ENCODE measurements around the gene TANGO6.
"Not testable (repeated sequence)": the region's sequence is repeated elsewhere in the genome, so short reads cannot be mapped to it uniquely, and the experiment has no call there.

TANGO6 gene

GRCh38 chr16:68960910-68961309, 117.6 kb downstream of the TANGO6 start:
- no peak for DNase-seq (ENCODE audit: low spot score)
- FAIRE-seq = no peak

- FAIRE-seq (no peak), DNase-seq (ENCODE audit: low spot score) (no peak)
These were observed 118.6 kb downstream of the TANGO6 start for GRCh38 chr16:68961778-68962402.

GRCh38 chr16:68969338-68969737, 126.0 kb downstream of the TANGO6 start:
- no peak for FAIRE-seq
- DNase-seq (ENCODE audit: low spot score) = no peak

- FAIRE-seq = no peak
- no peak for DNase-seq (ENCODE audit: low spot score)
These were observed 128.7 kb downstream of the TANGO6 start for GRCh38 chr16:68972013-68972412.

GRCh38 chr16:68972720-68973119, 129.4 kb downstream of the TANGO6 start:
- FAIRE-seq (no peak), DNase-seq (ENCODE audit: low spot score) (peak; percentile 53)

GRCh38 chr16:68973611-68974120, 130.3 kb downstream of the TANGO6 start:
- no peak for FAIRE-seq
- no peak for DNase-seq (ENCODE audit: low spot score)

- FAIRE-seq (no peak), DNase-seq (ENCODE audit: low spot score) (no peak)
These were observed 135.1 kb downstream of the TANGO6 start for GRCh38 chr16:68978303-68978954.

- no peak for FAIRE-seq
These were observed 137.5 kb downstream of the TANGO6 start for GRCh38 chr16:68980695-68981315.

GRCh38 chr16:68981971-68982370, 138.6 kb downstream of the TANGO6 start:
- no peak for FAIRE-seq
- DNase-seq (ENCODE audit: low spot score) = no peak

More at GRCh38 chr16:68980695-68981315, 137.5 kb downstream of the TANGO6 start:
- no peak for DNase-seq (ENCODE audit: low spot score)

GRCh38 chr16:68984467-68984866, 141.1 kb downstream of the TANGO6 start:
- no peak for FAIRE-seq

GRCh38 chr16:68985268-68985667, 141.9 kb downstream of the TANGO6 start:
- DNase-seq (ENCODE audit: low spot score) (no peak), FAIRE-seq (no peak)

More at GRCh38 chr16:68984467-68984866, 141.1 kb downstream of the TANGO6 start:
- no peak for DNase-seq (ENCODE audit: low spot score)

GRCh38 chr16:68985855-68986254, 142.5 kb downstream of the TANGO6 start:
- DNase-seq (ENCODE audit: low spot score) = no peak

GRCh38 chr16:68987734-68988457, 144.6 kb downstream of the TANGO6 start:
- no peak for DNase-seq (ENCODE audit: low spot score)
- FAIRE-seq = no peak

More at GRCh38 chr16:68985855-68986254, 142.5 kb downstream of the TANGO6 start:
- no peak for FAIRE-seq

- not testable (repeated sequence) for DNase-seq (ENCODE audit: low spot score); FAIRE-seq
These were observed 147.0 kb downstream of the TANGO6 start for GRCh38 chr16:68990172-68990845.

- FAIRE-seq (no peak), DNase-seq (ENCODE audit: low spot score) (no peak)
These were observed 147.7 kb downstream of the TANGO6 start for GRCh38 chr16:68991075-68991474.

- DNase-seq (ENCODE audit: low spot score) = peak; percentile 82
These were observed 149.2 kb downstream of the TANGO6 start for GRCh38 chr16:68992521-68992920.

GRCh38 chr16:68993456-68993855, 150.1 kb downstream of the TANGO6 start:
- DNase-seq (ENCODE audit: low spot score) = peak; percentile 29

More at GRCh38 chr16:68992521-68992920, 149.2 kb downstream of the TANGO6 start:
- FAIRE-seq = peak; percentile 87

GRCh38 chr16:68993885-68994284, 150.6 kb downstream of the TANGO6 start:
- peak; percentile 97 for DNase-seq (ENCODE audit: low spot score)
- peak; percentile 98 for FAIRE-seq

More at GRCh38 chr16:68993456-68993855, 150.1 kb downstream of the TANGO6 start:
- no peak for FAIRE-seq

- DNase-seq (ENCODE audit: low spot score) = no peak
These were observed 151.0 kb downstream of the TANGO6 start for GRCh38 chr16:68994324-68994723.

GRCh38 chr16:68995011-68995504, 151.7 kb downstream of the TANGO6 start:
- FAIRE-seq = no peak
- peak; percentile 70 for DNase-seq (ENCODE audit: low spot score)

More at GRCh38 chr16:68994324-68994723, 151.0 kb downstream of the TANGO6 start:
- no peak for FAIRE-seq

GRCh38 chr16:68997564-68997963, 154.2 kb downstream of the TANGO6 start:
- DNase-seq (ENCODE audit: low spot score) (no peak), FAIRE-seq (no peak)
